Upper lobe of left lung (tissue), 4 donors: Measurements from ENCODE around the gene EXOC3L2.

Experiments used
- POLR2A ChIP-seq, 4 donors: fragments of 450-650 bp; IDR thresholded peaks; one replicate each; pipeline ENCODE4 v1.5.1; 2016 to 2017; ENCODE audit warnings: antibody characterized with exemption in 4 of 4, mild to moderate bottlenecking in 2 of 4
- TF ChIP-seq, protein P1 (sequence below), 6 experiments: fragments of 450-650 bp in 4 of 6; fragments of 200-600 bp in 2 of 6; sonication (generic) in 2 of 6; IDR thresholded peaks; one replicate each; pipeline ENCODE4 v1.5.1; 2016 to 2019; ENCODE audit warnings: antibody characterized with exemption in 6 of 6

DNA sequence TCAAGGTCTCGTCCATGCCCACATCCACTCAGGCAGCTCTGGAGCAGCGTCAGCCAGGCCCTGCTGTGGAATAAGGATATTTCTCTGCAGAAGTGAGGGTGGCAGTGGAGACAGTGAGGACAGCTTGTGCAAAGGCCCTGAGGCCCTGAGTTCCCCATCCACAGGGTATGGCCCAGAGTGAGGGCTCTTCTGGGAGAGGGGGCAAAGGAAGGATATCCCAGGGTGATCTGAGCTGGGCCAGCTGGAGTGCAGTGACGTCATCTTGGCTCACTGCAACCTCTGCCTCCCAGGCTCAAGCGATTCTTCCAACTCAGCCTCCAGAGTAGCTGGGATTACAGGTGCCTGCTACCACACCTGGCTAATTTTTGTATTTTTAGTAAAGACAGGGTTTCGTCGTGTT, 17.4 kb upstream of the EXOC3L2 start:
- no peak for TF ChIP-seq POLR2A (IDR thresholded peaks at IDR 0.05)
- TF ChIP-seq, protein P1, sequence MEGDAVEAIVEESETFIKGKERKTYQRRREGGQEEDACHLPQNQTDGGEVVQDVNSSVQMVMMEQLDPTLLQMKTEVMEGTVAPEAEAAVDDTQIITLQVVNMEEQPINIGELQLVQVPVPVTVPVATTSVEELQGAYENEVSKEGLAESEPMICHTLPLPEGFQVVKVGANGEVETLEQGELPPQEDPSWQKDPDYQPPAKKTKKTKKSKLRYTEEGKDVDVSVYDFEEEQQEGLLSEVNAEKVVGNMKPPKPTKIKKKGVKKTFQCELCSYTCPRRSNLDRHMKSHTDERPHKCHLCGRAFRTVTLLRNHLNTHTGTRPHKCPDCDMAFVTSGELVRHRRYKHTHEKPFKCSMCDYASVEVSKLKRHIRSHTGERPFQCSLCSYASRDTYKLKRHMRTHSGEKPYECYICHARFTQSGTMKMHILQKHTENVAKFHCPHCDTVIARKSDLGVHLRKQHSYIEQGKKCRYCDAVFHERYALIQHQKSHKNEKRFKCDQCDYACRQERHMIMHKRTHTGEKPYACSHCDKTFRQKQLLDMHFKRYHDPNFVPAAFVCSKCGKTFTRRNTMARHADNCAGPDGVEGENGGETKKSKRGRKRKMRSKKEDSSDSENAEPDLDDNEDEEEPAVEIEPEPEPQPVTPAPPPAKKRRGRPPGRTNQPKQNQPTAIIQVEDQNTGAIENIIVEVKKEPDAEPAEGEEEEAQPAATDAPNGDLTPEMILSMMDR (IDR thresholded peaks at IDR 0.05): no peak
